Thyroid gland (tissue), 4 donors: Measurements from ENCODE around the gene BBIP1. TPM values are rescaled to one million over a fixed set of nuclear protein-coding genes. Genes with fewer than 3 reads are reported as not detected.

Source experiments
- DNase-seq, 2 donors: peaks; one replicate each; pipeline ENCODE4 v3.0.0-alpha.2; 2019
- H3K27ac ChIP-seq, 3 donors: fragments of 200-600 bp; sonication (generic); 1 replicate in 2 of 3; 2 replicates in 1 of 3; pipeline ENCODE4 v1.5.1; 2016 to 2019; ENCODE audit warnings: mild to moderate bottlenecking in 1 of 3, moderate library complexity in 1 of 3
- H3K27me3 ChIP-seq: fragments of 200-600 bp; sonication (generic); one replicate; pipeline ENCODE4 v1.5.1; 2019
- H3K36me3 ChIP-seq, 2 donors: fragments of 200-600 bp; sonication (generic); one replicate each; pipeline ENCODE4 v1.5.1; 2016 to 2019
- H3K4me1 ChIP-seq, 2 donors: fragments of 200-600 bp; sonication (generic); one replicate each; pipeline ENCODE4 v1.5.1; 2017 to 2019
- H3K4me3 ChIP-seq, 3 donors: fragments of 200-600 bp; sonication (generic); replicated peaks in 1 of 3; 1 replicate in 2 of 3; 2 replicates in 1 of 3; pipeline ENCODE4 v1.5.1; 2016; ENCODE audit warnings: mild to moderate bottlenecking in 1 of 3
- H3K9me3 ChIP-seq: fragments of 200-600 bp; sonication (generic); one replicate; pipeline ENCODE4 v1.5.1; 2017
- POLR2A ChIP-seq, 2 donors: fragments of 450-650 bp; IDR thresholded peaks; one replicate each; pipeline ENCODE4 v1.6.1; 2017; ENCODE audit warnings: antibody characterized with exemption in 2 of 2, mild to moderate bottlenecking in 2 of 2, moderate library complexity in 1 of 2
- WGBS, 2 donors: methylation state at CpG; one replicate each; pipeline ENCODE4 v1.1.5; 2017; 5-methylcytosine and 5-hydroxymethylcytosine counted together
- intact Hi-C: fragments of 100-400 bp; cut with DNase I; formaldehyde crosslinking; loops from one replicate; pipeline ENCODE4 v1.15.1; 2023
- total RNA-seq, 4 donors: library from RNA; depleted of rRNA; stranded (reverse); fragments of >200 nt; gene quantifications; one replicate each; pipeline ENCODE4 v1.2.3, GENCODE V29; 2016
- TF ChIP-seq, protein P1 (sequence below), 6 experiments: fragments of 200-600 bp in 3 of 6; fragments of 450-650 bp in 3 of 6; sonication (generic) in 3 of 6; IDR thresholded peaks; one replicate each; pipeline ENCODE4 v1.5.1; 2016 to 2019; ENCODE audit warnings: antibody characterized with exemption in 6 of 6, mild to moderate bottlenecking in 2 of 6, inconsistent platforms in 1 of 6, moderate library complexity in 1 of 6

BBIP1 gene
- total RNA-seq, 4 donors from 2014 or later, result 27.3 to 48.4 (median 34.1) TPM

DNA sequence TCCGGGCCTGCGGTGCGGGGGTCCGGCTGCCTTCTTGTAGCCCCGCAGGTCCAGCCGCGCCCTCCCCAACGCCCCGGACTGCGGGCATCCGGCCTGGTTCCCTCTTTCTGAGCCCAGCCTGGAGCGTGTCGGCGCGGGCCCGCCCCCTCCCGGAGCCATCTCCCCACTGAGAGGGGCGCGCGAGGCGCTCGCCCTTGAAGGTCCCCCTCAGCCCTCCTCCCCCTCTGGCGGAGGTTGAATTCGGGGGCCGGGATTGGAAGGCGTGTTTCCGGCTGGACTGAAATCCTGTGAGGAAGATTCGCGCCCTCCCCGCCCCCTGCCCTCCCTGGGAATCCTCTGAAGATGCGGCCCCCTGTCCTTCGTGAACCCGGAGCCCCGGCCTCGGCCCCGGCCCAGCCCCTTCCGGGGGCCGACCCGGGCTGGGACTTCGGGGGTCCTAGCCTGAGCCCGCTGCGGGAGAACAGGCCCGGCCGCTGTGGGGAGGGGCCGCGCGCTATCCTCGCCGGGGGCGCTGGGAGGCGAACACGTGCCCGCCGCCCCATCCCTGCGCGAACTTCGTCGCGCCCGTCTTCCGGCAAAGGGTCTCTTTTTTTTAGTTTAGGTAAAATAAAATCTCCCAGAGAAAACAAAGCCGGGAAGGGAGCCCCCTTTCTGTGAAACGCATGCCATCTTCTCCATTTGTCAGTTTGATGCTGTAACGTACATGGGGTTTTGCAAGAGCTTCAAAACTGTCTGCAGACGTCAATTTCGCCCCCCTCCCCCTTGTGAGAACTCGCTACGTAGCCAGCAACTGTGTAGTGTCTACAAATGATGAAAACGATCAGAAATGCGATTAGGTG lies 46.6 kb downstream of the BBIP1 start:
- peak overlapping the region; percentile 77 to 99 (median 80) for H3K4me3 ChIP-seq
- intact Hi-C loops, result no loop called here

DNA sequence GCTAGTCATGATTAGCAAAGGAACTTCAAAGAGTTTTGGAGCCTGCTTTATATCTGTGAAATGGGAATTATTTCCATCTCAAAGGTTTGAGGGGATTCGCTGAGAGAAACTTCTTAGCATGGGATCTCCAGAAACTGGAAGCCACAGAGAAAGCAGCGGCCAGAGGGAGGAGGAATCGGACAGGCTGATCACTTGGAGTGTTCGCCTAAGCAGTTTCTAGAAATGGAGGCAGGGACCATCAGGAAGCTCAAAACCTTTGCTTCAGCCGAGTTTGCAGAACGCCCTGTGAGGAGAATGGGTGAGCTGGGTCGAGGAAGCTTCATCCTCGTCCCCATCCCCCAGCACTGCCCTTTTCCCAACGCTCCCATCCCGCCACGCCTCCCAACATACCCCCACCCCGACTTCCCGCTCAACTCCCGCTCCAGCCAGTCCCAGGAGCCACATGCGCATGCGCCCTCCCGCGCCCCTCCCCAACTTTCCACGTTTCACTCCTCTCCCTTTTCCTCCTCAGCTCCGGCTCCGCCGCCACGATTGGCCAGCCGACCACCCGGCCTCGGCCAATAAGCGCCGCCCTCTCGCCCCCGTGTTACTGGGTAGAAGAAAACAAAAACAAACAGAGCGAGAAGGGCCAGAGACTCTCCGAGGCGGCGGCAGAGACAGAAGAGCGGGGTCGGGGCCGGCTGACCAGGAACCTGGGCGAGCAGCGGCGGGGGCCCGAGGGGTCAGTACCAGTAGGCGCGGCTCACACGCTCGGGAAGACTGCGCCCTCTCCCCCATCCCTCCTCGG lies 47.5 kb downstream of the BBIP1 start, which contains the start of gene PDCD4:
PDCD4 (plus strand) TSS at position 631 of the 787 bp plus-strand sequence. CDS start 4,100 bp downstream, outside the sequence.
- no peaks in the 10 kb centered on the region for H3K9me3 ChIP-seq
- WGBS, 2 donors, result 1% methylated on average over 30 to 42 of the region's 47 CpGs
- DNase-seq, result peak; percentile 100

More for the DNA sequence above, 46.6 kb downstream of the BBIP1 start:
- 0% methylated on average over 9 to 44 of the region's 70 CpGs for WGBS, 2 donors
- peak in 1 of 2 donors; percentile 63 for TF ChIP-seq POLR2A (IDR thresholded peaks at IDR 0.05)
- TF ChIP-seq, protein P1, sequence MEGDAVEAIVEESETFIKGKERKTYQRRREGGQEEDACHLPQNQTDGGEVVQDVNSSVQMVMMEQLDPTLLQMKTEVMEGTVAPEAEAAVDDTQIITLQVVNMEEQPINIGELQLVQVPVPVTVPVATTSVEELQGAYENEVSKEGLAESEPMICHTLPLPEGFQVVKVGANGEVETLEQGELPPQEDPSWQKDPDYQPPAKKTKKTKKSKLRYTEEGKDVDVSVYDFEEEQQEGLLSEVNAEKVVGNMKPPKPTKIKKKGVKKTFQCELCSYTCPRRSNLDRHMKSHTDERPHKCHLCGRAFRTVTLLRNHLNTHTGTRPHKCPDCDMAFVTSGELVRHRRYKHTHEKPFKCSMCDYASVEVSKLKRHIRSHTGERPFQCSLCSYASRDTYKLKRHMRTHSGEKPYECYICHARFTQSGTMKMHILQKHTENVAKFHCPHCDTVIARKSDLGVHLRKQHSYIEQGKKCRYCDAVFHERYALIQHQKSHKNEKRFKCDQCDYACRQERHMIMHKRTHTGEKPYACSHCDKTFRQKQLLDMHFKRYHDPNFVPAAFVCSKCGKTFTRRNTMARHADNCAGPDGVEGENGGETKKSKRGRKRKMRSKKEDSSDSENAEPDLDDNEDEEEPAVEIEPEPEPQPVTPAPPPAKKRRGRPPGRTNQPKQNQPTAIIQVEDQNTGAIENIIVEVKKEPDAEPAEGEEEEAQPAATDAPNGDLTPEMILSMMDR (IDR thresholded peaks at IDR 0.05), result no peak
- Histone ChIP-seq H3K36me3 (no peaks in the 10 kb centered on the region), H3K4me1 (peaks cover 20 to 32% of the 10 kb centered on the region in 2 donors), H3K27me3 (no peaks in the 10 kb centered on the region), H3K9me3 (no peaks in the 10 kb centered on the region), H3K27ac (peak overlapping the region; percentile 96 to 100 (median 99))
- DNase-seq, result peak; percentile 75 to 81

DNA sequence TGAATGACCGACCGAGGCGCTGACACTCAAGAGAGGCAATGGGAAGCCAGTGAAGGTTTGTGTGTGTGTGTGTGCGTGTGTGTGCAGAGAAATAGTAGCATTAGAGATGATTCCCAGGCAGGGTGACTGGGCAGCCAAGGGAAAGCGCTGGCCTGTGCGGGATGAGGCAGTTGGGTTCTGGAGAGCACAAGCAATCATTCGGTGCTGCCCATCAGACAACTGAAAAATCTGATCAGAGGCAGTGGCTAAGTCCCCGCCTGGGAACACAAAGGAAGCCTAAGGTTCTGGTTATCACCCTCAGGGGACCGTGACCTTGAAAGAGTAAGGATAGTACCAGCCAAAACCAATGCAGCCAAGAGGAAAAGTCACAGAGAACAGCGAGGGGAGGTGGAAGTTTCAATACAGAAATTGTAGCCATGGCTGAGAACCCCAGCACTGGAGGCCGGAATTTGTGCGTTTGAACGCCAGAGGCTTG lies 48.1 kb downstream of the BBIP1 start:
- Histone ChIP-seq H3K9me3 (no peaks in the 10 kb centered on the region), H3K36me3 (no peaks in the 10 kb centered on the region), H3K27ac (peak overlapping the region; percentile 96 to 100 (median 99)), H3K4me3 (no peak overlapping the region), H3K4me1 (peaks cover 22 to 40% of the 10 kb centered on the region in 2 donors), H3K27me3 (no peaks in the 10 kb centered on the region)
- TF ChIP-seq POLR2A (IDR thresholded peaks at IDR 0.05), result no peak
- TF ChIP-seq, protein P1 (IDR thresholded peaks at IDR 0.05), result no peak
- WGBS, 2 donors, result 57 to 59% methylated on average over 13 of the region's 13 CpGs
- peak; percentile 58 to 68 for DNase-seq
- intact Hi-C loops, result no loop called here

More for the DNA sequence above, 47.5 kb downstream of the BBIP1 start, which contains the start of gene PDCD4:
- intact Hi-C loops, result no loop called here
- no peaks in the 10 kb centered on the region for H3K36me3 ChIP-seq
- H3K4me1 ChIP-seq, result peaks cover 22 to 40% of the 10 kb centered on the region in 2 donors
- TF ChIP-seq, protein P1 (IDR thresholded peaks at IDR 0.05), result peak in 1 of 6 experiments; percentile 4
- TF ChIP-seq POLR2A (IDR thresholded peaks at IDR 0.05), result peak; percentile 96 to 99
- H3K27ac ChIP-seq, result peak within 1 kb of the TSS; percentile 96 to 100 (median 99)
- no peaks in the 10 kb centered on the region for H3K27me3 ChIP-seq
- peak within 1 kb of the TSS; percentile 77 to 99 (median 80) for H3K4me3 ChIP-seq

DNA sequence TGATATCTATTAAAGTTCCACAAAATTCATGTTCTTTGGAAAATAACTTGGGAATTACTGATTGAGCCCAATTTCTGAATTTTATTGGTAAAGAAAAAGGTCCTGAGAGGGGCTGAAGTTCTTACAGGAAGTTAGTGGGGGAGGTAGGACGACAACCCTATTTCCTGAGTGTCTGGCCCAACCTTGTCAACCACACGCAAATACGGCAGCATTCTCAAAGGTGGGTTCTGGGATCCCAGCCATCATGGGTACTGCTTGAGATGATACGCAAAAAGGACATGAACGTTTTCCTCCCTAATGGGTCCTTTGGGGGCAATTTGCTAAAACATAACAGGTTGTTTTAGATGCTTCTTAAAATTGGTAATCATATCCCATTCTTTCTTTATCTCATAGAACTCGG lies 50.0 kb downstream of the BBIP1 start:
- no peak for DNase-seq
- H3K9me3 ChIP-seq, result no peaks in the 10 kb centered on the region
- peak overlapping the region in 2 of 3 donors; percentile 99 to 100 for H3K27ac ChIP-seq

More for the DNA sequence above, 50.0 kb downstream of the BBIP1 start:
- TF ChIP-seq, protein P1 (IDR thresholded peaks at IDR 0.05), result no peak
- TF ChIP-seq POLR2A (IDR thresholded peaks at IDR 0.05), result no peak
- peaks cover 40 to 57% of the 10 kb centered on the region in 2 donors for H3K4me1 ChIP-seq
- intact Hi-C loops, result no loop called here
- H3K36me3 ChIP-seq, result no peaks in the 10 kb centered on the region
- no peaks in the 10 kb centered on the region for H3K27me3 ChIP-seq
- H3K4me3 ChIP-seq, result no peak overlapping the region
- 86 to 94% methylated on average over 6 of the region's 6 CpGs for WGBS, 2 donors
